ENCODE results near the gene DLGAP4. TPM values are rescaled to one million over a fixed set of nuclear protein-coding genes. Genes with fewer than 3 reads are reported as not detected.
A peak's percentile ranks its signal among the peaks of the same experiment; 100 is the strongest.

DLGAP4 gene
- total and polyA plus RNA-seq, 2 of the 13 experiments (the other 11 are each of a cell fraction or from before 2014, with no cell fraction given): 15.2 to 26.7 TPM

DNA sequence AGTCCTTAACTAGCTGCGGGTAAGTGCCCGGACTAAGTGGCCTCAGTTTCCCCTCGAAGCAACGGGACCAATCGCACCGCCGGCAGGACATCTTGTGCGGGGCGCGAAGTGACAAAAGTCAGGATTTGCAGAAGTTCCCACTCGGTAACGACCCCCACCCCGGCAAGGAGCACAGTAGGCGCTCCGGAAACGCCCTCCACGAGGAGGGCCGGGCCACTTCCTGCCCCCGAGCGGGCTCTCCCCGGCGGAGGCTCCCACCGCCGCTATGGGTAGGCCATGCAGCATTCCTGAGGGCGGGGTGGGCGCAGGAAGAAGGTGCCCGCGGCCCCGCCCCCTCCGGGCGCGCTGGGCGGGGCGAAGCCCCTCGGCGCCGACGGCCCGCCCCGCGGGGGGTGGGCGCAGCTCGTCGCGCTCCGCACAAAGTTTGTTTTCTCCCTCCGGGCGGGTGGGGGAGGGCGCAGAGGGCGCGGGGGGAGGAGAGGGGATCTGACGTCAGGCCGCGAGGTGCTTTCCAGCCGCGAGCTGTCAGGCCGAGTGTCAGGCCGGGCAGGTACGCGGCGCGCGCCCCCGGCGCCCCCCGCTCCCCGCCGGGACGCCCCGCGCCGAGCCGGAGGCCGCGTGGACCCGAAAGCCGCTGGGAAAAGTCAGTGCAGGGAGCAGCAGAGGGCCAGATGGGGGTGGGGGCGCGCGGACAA is 267.1 kb downstream of the DLGAP4 start, which contains the start of gene TGIF2 (continued):
- TF ChIP-seq, protein P1, sequence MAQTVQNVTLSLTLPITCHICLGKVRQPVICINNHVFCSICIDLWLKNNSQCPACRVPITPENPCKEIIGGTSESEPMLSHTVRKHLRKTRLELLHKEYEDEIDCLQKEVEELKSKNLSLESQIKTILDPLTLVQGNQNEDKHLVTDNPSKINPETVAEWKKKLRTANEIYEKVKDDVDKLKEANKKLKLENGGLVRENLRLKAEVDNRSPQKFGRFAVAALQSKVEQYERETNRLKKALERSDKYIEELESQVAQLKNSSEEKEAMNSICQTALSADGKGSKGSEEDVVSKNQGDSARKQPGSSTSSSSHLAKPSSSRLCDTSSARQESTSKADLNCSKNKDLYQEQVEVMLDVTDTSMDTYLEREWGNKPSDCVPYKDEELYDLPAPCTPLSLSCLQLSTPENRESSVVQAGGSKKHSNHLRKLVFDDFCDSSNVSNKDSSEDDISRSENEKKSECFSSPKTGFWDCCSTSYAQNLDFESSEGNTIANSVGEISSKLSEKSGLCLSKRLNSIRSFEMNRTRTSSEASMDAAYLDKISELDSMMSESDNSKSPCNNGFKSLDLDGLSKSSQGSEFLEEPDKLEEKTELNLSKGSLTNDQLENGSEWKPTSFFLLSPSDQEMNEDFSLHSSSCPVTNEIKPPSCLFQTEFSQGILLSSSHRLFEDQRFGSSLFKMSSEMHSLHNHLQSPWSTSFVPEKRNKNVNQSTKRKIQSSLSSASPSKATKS (CRISPR knock-in tag; IDR thresholded peaks at IDR 0.05): no peak
- TF ChIP-seq, protein P2, sequence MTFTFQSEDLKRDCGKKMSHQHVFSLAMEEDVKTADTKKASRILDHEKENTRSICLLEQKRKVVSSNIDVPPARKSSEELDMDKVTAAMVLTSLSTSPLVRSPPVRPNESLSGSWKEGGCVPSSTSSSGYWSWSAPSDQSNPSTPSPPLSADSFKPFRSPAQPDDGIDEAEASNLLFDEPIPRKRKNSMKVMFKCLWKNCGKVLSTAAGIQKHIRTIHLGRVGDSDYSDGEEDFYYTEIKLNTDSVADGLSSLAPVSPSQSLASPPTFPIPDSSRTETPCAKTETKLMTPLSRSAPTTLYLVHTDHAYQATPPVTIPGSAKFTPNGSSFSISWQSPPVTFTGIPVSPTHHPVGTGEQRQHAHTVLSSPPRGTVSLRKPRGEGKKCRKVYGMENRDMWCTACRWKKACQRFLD (CRISPR knock-in tag; IDR thresholded peaks at IDR 0.05; ENCODE audit: borderline replicate concordance): peak; percentile 57; the same call in 1 of the 2 replicates
- TF ChIP-seq GATA4 (IDR thresholded peaks at IDR 0.05; ENCODE audit: borderline replicate concordance, low read depth) (0 out of 2 replicates have a peak, but pooled peaks have one; percentile 47), HDAC6 (IDR thresholded peaks at IDR 0.05; ENCODE audit: low read depth, low read length) (no peak), ZNF276 (CRISPR knock-in tag; IDR thresholded peaks at IDR 0.05; ENCODE audit: low read depth) (0 out of 2 replicates have a peak, but pooled peaks have one; percentile 15), CENPT (CRISPR knock-in tag; IDR thresholded peaks at IDR 0.05; ENCODE audit: low read depth) (no peak), MAZ (IDR thresholded peaks at IDR 0.05; ENCODE audit: borderline replicate concordance, low read depth, low read length) (peak; percentile 100), MAZ (CRISPR knock-in tag; IDR thresholded peaks at IDR 0.05; ENCODE audit: low read depth) (peak; percentile 100), HNF1B (CRISPR knock-in tag; IDR thresholded peaks at IDR 0.05) (peak; percentile 88; the same call in 1 of the 2 replicates), ZNF441 (CRISPR knock-in tag; IDR thresholded peaks at IDR 0.05; ENCODE audit: borderline replicate concordance) (peak; percentile 80; the same call in 1 of the 2 replicates), PHF21A (CRISPR knock-in tag; IDR thresholded peaks at IDR 0.05) (peak; percentile 89), SIX4 (CRISPR knock-in tag; IDR thresholded peaks at IDR 0.05) (peak; percentile 30; the same call in 1 of the 2 replicates), ZNF253 (CRISPR knock-in tag; IDR thresholded peaks at IDR 0.05; ENCODE audit: borderline replicate concordance) (no peak), ADNP (CRISPR knock-in tag; IDR thresholded peaks at IDR 0.05) (no peak), CHD4 (IDR thresholded peaks at IDR 0.05; ENCODE audit: borderline replicate concordance, low read length) (no peak), PBX3 (CRISPR knock-in tag; IDR thresholded peaks at IDR 0.05; ENCODE audit: borderline replicate concordance) (no peak), SSRP1 (CRISPR knock-in tag; IDR thresholded peaks at IDR 0.05) (no peak), ZNF674 (CRISPR knock-in tag; IDR thresholded peaks at IDR 0.05; ENCODE audit: low read depth) (no peak)
- TF ChIP-seq, protein P3, sequence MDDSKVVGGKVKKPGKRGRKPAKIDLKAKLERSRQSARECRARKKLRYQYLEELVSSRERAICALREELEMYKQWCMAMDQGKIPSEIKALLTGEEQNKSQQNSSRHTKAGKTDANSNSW (CRISPR knock-in tag; IDR thresholded peaks at IDR 0.05; ENCODE audit: borderline replicate concordance): 0 out of 2 replicates have a peak, but pooled peaks have one; percentile 44
- TF ChIP-seq, protein P4, sequence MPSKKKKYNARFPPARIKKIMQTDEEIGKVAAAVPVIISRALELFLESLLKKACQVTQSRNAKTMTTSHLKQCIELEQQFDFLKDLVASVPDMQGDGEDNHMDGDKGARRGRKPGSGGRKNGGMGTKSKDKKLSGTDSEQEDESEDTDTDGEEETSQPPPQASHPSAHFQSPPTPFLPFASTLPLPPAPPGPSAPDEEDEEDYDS (CRISPR knock-in tag; IDR thresholded peaks at IDR 0.05): peak; percentile 80

Measured in HepG2 (cell line).